Measurements from ENCODE around the gene STOX1.
"Not testable (repeated sequence)": the region's sequence is repeated elsewhere in the genome, so short reads cannot be mapped to it uniquely, and the experiment has no call there.

The STOX1 gene

GRCh38 chr10:68831961-68832455, 4.7 kb downstream of the STOX1 start:
- DNase-seq (ENCODE audit: low read depth), result no peak
- H3K4me3 ChIP-seq (ENCODE audit: control insufficient read depth, low read depth, low read length), result no peak overlapping the region
- TF ChIP-seq CTCF (conservative IDR thresholded peaks at IDR 0.05; ENCODE audit: control insufficient read depth, insufficient read depth, low read depth, low read length), result no peak

GRCh38 chr10:68832601-68833000, 5.3 kb downstream of the STOX1 start:
- no peak for TF ChIP-seq CTCF (conservative IDR thresholded peaks at IDR 0.05; ENCODE audit: control insufficient read depth, insufficient read depth, low read depth, low read length)
- DNase-seq (ENCODE audit: low read depth), result no peak
- no peak overlapping the region for H3K4me3 ChIP-seq (ENCODE audit: control insufficient read depth, low read depth, low read length)

GRCh38 chr10:68837626-68838322, 10.4 kb downstream of the STOX1 start:
- no peak overlapping the region for H3K4me3 ChIP-seq (ENCODE audit: control insufficient read depth, low read depth, low read length)
- no peak for TF ChIP-seq CTCF (conservative IDR thresholded peaks at IDR 0.05; ENCODE audit: control insufficient read depth, insufficient read depth, low read depth, low read length)
- no peak for DNase-seq (ENCODE audit: low read depth)

- H3K4me3 ChIP-seq (ENCODE audit: control insufficient read depth, low read depth, low read length); DNase-seq (ENCODE audit: low read depth): not testable (repeated sequence)
These were observed 13.3 kb downstream of the STOX1 start for GRCh38 chr10:68840650-68841049.

- no peak for DNase-seq (ENCODE audit: low read depth)
- no peak overlapping the region for H3K4me3 ChIP-seq (ENCODE audit: control insufficient read depth, low read depth, low read length)
- TF ChIP-seq CTCF (conservative IDR thresholded peaks at IDR 0.05; ENCODE audit: control insufficient read depth, insufficient read depth, low read depth, low read length), result no peak
These were observed 20.9 kb downstream of the STOX1 start for GRCh38 chr10:68848281-68848680.

- DNase-seq (ENCODE audit: low read depth), result no peak
- H3K4me3 ChIP-seq (ENCODE audit: control insufficient read depth, low read depth, low read length), result no peak overlapping the region
- TF ChIP-seq CTCF (conservative IDR thresholded peaks at IDR 0.05; ENCODE audit: control insufficient read depth, insufficient read depth, low read depth, low read length), result no peak
These were observed 21.5 kb downstream of the STOX1 start for GRCh38 chr10:68848806-68849205.

- H3K4me3 ChIP-seq (ENCODE audit: control insufficient read depth, low read depth, low read length), result no peak overlapping the region
- no peak for TF ChIP-seq CTCF (conservative IDR thresholded peaks at IDR 0.05; ENCODE audit: control insufficient read depth, insufficient read depth, low read depth, low read length)
- DNase-seq (ENCODE audit: low read depth), result no peak
These were observed 29.0 kb downstream of the STOX1 start for GRCh38 chr10:68856352-68856751.
